HG03575 (cell line): ENCODE measurements around the gene BICC1.

Experiments used
- ATAC-seq: cut with Tn5 transposase; IDR thresholded peaks from one replicate; pipeline ENCODE4 v1.9.1; 2021; ENCODE audit not compliant: unreplicated experiment, insufficient number of reproducible peaks, low FRiP score; ENCODE audit errors: extremely low read depth

Gene BICC1

DNA sequence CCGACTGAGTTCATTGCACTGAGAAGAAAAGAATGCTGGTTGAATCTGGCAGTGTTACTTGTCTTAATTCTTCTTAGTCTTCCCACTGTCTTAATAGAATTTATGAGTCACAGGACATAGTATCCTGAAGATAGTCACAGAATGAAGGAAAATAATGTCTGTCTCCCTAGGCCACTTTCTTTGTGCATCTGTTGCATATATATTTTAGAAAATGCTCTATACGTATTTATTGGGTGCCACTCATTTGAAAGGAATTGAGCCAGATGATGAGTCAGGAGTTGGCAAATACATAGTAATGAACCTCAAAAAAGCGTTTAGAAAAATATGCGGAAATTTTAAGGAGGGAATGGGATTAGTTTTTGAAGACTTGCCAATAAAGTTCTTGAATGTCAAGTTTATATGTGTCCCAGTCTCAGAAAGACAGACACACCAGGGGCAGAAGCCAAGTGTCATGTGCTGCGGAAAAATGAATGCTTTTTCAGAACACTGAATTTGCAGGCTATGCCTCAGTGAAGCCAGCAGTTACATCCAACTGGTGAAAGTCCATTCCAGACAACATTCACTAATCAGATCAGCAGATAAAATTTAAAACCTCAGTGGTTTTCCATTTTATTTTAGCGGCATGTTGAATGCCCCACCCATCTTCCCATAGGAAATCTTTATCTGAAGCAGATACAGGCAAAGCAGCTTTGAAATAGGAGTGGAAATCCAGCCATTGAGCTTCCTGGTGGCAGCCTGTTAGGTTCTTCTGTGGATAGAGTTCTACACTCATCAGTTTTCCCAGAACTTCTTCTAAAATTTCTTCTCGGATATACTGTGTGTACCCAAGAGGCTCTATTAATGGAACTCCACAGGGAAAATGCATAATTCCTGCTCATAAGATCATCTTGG, 308.4 kb downstream of the BICC1 start:
- ATAC-seq, result no peak

DNA sequence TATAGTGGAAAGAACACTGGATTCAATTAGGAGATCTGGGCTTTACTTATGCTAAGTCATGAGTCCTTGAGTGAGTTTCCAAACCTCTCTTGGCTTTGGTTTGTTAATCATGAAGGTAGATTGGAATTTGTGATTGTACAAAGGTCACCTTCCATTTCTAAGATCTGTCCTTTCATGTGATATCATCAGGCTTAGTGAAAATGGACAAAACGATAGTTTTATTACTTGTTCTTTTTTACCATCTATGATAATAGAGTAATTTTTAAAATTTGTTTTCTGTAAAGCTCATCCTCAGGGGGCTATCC, 309.0 kb downstream of the BICC1 start:
- ATAC-seq, result no peak

DNA sequence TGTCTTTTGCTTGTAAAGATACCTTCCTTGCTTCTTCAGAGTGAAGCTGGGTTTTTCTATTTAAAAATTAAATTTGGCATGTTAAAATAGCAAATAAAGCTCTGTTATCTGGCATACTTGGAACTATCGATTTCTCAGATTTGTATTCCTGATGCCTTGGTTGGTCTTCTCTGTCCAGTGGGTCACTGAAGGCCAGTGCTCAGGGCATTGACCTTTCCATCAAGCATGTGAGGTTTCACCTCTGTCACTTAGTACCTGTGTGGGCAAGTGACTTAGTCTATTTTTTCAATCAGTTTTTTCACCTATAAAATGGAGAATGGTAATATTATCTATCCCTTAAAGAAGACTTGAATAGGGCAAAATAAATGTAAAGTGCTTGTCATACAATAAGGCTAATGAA, 311.3 kb downstream of the BICC1 start:
- ATAC-seq, result no peak

DNA sequence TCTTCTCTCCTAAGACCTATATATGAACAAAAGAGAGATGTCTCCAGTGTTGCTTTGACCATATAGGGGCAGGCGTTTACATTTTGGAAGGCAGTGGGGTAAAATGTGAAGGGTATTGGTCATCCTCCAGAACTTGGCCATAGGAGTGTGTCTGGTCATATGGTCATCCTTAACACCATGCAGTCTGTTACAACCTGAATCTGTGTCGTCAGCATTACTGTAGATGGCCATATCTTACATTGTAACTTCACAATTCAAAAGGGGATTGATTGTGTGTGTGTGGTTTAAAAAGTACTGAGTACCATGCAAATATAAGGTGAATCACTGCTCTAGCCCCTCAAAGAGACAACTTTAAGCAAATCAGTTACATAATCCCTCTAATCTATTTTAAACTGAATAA, 311.7 kb downstream of the BICC1 start:
- no peak for ATAC-seq

DNA sequence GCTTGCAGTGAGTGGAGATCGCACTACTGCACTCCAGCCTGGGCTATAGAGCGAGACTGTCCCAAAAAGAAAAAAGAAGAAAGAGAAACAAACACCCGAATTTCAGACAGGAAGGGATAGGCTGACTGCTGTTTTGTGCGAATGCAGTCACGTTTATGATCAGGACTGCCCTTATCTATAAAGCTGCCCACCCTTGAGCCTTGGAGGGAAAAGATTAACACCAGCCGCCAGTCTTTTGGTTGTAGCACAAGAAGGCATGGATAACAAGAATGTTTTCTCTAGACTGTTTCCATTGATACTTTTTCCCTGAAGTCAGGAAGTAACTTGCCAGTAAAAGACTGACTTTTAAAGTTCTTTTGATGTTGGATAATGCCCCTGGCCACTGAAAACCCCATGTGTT, 314.0 kb downstream of the BICC1 start:
- ATAC-seq, result no peak

DNA sequence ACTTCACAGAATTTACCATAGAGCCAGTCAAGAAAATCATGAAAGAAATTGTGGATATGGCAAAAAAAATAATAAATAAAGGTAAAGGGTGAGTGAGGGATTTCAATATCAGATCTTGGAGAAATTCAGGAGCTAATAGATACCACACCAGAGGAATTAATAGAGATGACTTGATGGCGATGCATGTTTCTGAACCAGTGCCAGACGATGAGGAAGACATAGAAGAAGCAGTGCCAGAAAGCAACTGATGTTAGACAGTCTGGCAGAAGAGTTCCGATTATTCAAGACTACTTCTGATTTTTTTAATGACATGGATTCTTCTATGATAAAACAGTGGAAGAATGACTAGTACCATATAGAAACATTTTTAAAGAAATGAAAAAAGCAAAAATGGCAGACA, 314.7 kb downstream of the BICC1 start:
- no peak for ATAC-seq

DNA sequence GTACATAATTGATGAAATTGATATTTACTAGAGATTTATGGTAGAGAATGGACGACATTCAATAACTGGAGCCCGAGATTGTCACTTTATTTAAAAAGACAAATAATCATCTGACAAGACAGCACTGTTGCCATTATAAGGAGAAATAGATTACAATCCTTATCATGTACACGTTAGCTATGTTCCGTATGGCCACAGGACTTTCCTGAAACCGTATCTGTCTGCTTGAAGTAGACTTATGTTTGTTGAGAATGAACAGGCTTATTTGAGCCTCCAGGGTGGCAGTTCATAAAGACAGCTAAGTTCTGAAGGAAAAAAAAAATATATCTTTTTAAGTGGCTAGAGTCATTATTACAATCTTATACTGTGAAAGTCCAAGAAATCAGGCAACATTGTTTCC, 317.2 kb downstream of the BICC1 start:
- ATAC-seq, result no peak

DNA sequence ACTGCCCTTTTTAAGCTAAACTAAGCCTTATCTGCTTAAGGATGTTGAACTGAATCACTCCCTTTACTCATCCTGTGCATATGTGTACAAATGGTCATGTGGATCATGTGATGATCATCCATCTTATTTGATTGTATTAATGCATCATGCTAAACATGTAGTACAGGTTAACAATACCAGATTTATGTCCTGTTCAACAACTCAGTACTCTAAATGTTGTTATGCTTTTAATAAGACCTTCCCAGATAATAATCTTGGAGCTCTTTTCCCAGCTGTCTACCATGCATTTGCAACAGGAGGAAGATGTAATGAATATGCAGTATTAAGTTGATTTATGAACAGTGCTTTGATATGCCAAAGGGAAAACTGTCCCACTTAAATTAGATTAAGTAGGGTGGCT, 318.0 kb downstream of the BICC1 start:
- no peak for ATAC-seq

DNA sequence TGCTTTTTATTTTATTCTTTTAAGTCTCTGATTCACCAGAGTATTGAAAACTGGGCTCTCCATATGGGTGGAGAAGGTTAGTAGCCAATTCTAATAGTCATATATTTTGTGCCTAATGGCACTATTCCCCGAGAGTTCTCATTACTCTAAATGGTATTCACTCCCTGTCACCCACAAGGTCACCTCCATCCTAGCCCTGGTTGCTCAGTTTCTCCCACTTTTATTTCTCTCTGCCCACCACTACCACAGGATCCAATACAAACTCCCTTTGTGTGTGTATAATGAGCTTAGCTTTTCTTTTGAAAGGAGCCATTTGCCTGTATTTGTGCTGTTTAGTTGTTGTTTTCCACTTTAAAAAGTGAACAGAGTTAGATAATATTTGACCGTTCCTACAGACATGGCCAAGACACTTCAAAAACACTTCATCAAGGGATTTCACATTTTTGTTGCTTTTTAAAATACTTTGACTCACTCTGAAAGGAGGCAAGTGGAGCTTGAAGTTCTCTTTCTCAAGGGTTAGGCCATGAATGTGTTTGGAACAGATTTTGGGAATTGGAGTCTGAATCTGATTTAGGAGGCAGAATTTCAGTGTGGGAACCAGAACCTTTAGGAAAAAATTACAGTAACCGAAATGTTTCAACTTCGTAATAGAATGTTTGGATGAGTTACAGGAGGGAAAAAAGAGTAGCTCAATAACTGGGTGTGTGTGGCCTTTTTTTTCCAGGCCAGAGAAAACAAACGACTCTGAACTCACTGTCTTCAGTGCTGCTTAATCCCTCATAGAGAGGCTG, 321.3 kb downstream of the BICC1 start:
- no peak for ATAC-seq

DNA sequence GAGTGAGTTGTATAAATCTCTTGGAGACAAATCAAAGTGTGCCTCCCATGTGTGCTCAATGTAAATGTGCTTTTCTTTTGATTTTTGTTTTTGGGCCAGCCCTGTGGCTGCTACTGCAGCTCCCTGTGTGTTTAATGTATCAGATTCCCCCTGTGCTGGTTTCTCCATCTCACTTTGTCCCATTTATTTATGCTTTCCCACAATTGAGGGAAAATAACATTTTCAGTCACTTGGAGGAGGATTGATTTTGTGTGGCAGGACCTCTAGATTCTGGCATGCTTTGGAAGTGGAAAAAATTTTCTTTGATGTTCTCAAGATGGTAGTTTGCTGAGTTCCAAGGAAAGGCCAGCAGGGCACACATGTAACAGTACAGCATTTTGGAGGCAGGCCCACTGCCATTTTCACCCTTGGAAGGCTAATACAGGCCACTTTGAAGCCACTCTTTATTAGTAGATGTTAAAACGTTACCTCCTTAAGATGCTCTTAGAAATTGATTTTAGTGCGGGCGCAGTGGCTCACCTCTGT, 323.6 kb downstream of the BICC1 start:
- ATAC-seq, result no peak

DNA sequence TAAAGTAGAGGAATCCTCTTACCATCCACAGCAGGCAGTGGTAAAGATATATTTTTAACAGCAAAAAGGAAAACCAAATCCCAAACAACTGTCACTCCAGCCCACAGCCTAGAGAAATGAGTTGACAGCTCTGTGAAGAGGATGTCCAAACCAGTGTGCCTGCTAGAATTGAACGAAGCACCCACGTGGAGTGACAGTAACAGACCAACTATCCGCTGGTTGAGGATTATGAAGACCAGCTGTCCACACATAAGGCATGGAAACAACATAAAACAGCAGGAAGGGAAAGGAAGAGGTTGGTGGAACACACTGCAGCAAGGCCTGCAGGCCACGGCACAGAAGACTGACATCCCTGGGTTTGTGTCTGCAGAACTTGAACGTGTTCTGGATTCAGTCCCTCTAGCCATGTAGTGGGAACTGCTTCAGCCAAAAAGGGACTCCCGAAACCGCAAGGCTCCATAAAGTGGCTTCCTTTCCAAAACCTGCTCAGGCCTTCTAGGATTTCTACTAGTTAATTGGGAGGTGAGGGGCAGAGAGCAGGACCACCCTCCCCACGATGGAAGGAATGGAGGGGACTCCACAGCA, 324.4 kb downstream of the BICC1 start:
- ATAC-seq, result no peak

DNA sequence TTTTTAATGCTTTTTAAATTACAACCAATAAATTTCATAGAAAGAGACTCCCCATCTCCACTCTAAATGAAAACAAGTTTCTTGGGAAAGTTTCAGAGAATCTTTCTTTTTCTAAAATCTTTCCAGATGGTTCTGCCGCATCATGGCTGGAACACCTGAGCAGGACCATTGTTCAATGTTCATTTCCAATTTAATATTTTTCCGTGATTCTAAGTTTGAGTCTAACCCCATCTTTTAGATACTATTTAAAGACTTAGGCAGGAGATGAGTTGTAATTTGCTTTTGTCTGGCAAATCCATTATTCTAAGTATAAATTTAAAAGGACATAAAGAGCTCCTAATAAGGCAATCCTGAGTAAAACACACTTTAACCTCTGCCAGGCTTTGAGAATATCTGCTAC, 325.2 kb downstream of the BICC1 start:
- no peak for ATAC-seq

DNA sequence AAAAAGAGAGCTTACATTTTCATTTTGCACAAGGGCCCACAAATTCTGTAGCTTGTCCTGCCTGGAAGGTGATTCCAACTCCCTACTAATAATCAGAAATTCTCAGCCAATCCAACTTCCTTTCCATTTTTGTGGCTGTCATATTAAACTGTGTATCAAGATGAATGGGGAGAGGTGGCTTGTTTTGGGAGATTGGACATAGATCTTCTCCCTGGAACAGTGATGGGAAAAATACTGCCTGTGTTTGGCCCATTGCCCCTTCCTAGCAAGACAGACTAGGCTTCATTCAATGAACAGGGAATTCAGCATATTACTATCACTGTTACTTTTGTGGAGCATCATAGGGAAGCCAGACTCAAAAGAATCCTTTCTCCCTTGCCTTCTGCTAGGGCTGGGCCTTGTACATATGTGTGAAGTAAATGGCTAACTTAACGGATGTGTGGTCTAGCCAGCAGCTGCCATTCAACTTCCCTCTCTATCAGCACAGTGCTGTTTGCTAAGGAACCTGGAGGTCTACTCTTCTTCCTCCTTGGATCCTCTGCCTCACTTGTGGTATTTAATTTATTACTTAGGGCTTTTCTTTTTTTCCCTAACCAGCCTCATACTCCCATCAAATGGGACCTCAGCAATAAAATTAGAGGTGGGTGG, 326.0 kb downstream of the BICC1 start:
- no peak for ATAC-seq

DNA sequence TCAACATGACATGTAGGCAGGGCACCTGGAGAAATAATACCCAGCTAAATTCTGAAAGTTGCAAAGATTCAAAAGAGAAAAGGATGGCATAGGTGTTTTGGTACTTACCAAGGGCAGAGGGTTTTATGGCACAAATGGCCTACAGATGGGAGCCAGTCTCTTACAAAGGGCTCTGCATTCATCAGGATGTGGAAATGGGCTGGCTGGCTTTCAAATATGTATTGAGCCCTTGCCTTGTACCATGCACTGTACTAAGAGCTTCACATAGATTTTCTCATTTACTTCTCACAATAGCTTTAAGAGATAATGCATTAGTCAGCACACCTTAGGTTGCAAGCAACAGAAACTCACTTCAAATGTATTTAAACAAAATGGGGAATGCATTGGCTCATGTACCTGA, 327.1 kb downstream of the BICC1 start:
- ATAC-seq, result no peak

DNA sequence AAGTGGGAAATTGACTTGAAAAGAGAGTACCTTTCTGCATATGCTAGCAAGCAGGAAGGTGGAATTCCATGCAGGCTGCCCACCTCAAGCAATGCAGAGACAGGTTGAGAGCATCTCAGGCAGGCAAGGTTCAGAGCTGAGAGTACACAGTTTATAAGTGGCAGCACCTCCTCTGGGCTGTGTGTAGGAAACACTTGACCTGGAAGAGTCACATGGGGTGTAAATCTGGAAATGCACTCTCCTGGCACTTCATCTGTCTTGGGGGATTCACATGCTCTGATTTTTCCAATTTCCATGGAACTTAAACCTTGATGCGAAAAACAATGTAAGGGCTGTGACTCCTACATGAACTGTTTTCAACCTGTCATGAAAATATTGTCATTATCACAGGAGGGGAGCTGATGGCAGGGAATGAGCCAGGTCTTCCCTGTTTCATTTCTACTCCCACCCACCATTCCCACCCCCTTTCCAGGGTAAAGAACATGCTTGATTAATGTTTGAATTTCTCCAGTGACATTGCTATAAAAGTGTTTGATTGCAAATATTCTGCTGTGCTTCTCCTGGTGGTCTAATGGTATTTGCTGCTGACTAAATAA, 328.3 kb downstream of the BICC1 start:
- ATAC-seq, result no peak

DNA sequence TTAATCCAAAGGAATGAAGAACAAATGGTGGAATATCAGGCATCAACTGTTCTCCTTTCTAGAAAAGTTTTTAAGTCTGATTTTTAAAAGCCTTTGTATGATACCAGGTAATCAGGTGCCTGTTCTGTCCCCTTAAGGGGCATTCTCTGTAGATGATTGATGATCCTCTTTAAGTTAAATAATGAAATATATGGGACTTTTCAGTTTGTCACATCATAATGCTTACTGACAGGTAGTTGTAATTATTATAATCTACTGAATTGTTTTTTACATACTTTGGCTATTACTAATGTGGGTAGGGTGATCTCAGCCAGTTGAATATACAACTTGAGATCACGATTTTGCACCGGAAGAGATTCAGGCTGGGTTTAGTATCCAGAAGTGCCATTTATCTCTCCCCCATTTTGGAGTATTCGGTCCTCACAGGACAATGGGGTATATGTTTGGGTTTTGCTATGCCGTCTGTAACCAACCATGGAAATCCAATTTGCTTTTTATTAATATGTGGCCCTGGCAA, 330.2 kb downstream of the BICC1 start:
- no peak for ATAC-seq

DNA sequence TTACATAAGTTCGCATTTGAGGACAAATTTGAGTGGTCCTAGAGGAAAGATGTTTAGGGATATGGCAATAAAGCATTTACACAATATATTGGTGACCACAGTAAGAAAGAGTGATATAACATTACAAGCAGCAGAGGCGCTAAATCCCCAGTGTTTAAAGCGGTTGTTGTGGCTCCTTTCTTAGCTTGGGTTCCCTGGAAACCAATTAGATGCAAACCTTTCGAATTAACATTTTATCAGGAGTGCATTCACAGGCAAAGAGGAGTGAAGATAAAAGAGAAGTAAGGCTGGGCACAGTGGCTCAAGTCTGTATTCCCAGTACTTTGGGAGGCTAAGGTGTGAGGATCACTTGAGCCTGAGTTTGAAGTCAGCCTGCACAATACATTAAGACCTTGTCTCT, 331.1 kb downstream of the BICC1 start:
- no peak for ATAC-seq

DNA sequence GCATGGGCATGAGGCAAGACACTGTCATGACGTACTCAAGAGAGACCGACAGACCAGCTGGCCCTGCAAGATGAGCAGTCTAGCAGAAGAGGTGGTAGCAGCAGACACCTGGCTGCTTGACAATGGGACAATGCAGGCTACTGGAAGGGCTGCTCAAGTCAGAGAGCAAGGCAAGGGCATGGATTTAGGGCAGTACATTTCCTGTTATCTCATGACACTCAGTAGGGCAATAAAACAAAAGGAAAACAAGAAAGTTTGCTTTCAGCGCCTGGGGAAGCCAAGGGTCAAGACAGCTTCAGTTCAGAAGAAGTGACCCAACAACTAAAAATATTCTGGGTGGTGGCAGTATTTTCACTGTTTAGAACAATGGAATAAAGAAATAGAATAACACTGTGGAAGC, 332.0 kb downstream of the BICC1 start:
- ATAC-seq, result no peak

DNA sequence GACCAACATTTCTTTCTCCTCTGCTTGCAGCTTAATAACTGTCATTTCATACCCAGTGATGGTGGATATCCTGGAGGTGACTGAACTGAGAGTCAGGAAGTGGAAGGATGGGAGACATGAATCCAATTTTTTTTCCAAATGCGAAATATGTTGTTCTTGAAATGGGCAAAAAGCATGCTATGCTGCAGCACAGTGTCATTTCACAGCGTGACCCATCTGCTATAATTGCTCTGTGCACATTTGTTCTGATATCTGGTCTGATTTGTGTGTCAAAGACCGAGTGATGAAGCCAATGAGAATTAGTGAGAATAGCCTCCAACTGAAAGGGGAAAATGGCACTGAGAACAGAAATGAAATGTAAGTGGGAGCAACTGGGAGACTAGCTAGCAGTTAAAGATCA, 334.2 kb downstream of the BICC1 start:
- no peak for ATAC-seq
